Measurements from ENCODE around the gene SCNN1A.

- TF ChIP-seq ZNF70 (CRISPR knock-in tag; IDR thresholded peaks at IDR 0.05): no peak
- TF ChIP-seq TSHZ2 (CRISPR knock-in tag; IDR thresholded peaks at IDR 0.05): no peak
- TF ChIP-seq PATZ1 (CRISPR knock-in tag; IDR thresholded peaks at IDR 0.05; ENCODE audit: borderline replicate concordance): no peak
- TF ChIP-seq, protein P1, sequence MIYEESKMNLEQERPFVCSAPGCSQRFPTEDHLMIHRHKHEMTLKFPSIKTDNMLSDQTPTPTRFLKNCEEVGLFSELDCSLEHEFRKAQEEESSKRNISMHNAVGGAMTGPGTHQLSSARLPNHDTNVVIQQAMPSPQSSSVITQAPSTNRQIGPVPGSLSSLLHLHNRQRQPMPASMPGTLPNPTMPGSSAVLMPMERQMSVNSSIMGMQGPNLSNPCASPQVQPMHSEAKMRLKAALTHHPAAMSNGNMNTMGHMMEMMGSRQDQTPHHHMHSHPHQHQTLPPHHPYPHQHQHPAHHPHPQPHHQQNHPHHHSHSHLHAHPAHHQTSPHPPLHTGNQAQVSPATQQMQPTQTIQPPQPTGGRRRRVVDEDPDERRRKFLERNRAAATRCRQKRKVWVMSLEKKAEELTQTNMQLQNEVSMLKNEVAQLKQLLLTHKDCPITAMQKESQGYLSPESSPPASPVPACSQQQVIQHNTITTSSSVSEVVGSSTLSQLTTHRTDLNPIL (CRISPR knock-in tag; IDR thresholded peaks at IDR 0.05; ENCODE audit: low read depth): no peak
- no peak for TF ChIP-seq ARNTL (CRISPR knock-in tag; IDR thresholded peaks at IDR 0.05; ENCODE audit: borderline replicate concordance, low read depth)
- TF ChIP-seq ZFP30 (CRISPR knock-in tag; IDR thresholded peaks at IDR 0.05): no peak
- TF ChIP-seq PPARA (CRISPR knock-in tag; IDR thresholded peaks at IDR 0.05; ENCODE audit: borderline replicate concordance): no peak
- no peak for TF ChIP-seq GLIS3 (CRISPR knock-in tag; IDR thresholded peaks at IDR 0.05)
- no peak for TF ChIP-seq ZFP3 (CRISPR knock-in tag; IDR thresholded peaks at IDR 0.05)
- TF ChIP-seq RARB (CRISPR knock-in tag; IDR thresholded peaks at IDR 0.05): no peak
- TF ChIP-seq CSDC2 (CRISPR knock-in tag; IDR thresholded peaks at IDR 0.05): no peak
- no peak for TF ChIP-seq ISL1 (CRISPR knock-in tag; IDR thresholded peaks at IDR 0.05)
- TF ChIP-seq ESRRG (CRISPR knock-in tag; IDR thresholded peaks at IDR 0.05): no peak
Measured at GRCh38 chr12:6390084-6390799, 14.9 kb upstream of the SCNN1A start.
